HCT116 (cell line): ENCODE measurements around the gene HIVEP3. TPM values are rescaled to one million over a fixed set of nuclear protein-coding genes. Genes with fewer than 3 reads are reported as not detected.

Experiments
- ATAC-seq: fragments of 200-7000 bp; cut with Tn5 transposase; 2 replicates; pipeline ENCODE4 v1.9.1; 2020; ENCODE audit warnings: mild to moderate bottlenecking, moderate library complexity
- BruUV-seq: library from RNA; stranded (reverse); fragments of 400-500 nt; replicated peaks from 2 replicates; lab custom pipeline; 2021; lab: Mats Ljungman, UMichigan
- CTCF ChIA-PET: fragments of 300-600 bp; sonication (Branson Sonifier 250); formaldehyde crosslinking; loops from one replicate; lab custom pipeline; 2021; ENCODE audit warnings: antibody characterized with exemption; lab: Charles Lee
- POLR2A ChIA-PET: fragments of 300-600, 350-600 bp; sonication (Branson Sonifier 250); formaldehyde crosslinking; loops from one replicate; lab custom pipeline; 2021; ENCODE audit warnings: antibody characterized with exemption; lab: Charles Lee
- RAD21 ChIA-PET, 2 experiments: fragments of 300-600 bp; sonication (Branson Sonifier 250); formaldehyde crosslinking; loops; one replicate each; lab custom pipeline; 2023; ENCODE audit warnings: low total read pairs in 2 of 2; ENCODE audit not compliant: uncharacterized antibody in 2 of 2, unreplicated experiment in 2 of 2, low non-redundant PET in 1 of 2; lab: Charles Lee
- DNase-seq: peaks from one replicate; pipeline ENCODE4 v3.0.0-alpha.2; 2010; ENCODE audit warnings: low read depth, low spot score
- H2AFZ ChIP-seq: fragments of 200-600 bp; shearing (Covaris generic), sonication (generic); 2 replicates; pipeline ENCODE4 v1.6.1; 2017; ENCODE audit warnings: low read depth, mixed run types, mixed read lengths, antibody characterized with exemption, low read length; ENCODE audit not compliant: poor library complexity, severe bottlenecking
- H3K27ac ChIP-seq: 2 replicates; pipeline ENCODE4 v1.5.1; 2012; ENCODE audit warnings: low read depth, low read length
- H3K27me3 ChIP-seq: fragments of 200-600 bp; sonication (generic); 2 replicates; pipeline ENCODE4 v1.6.1; 2016; ENCODE audit warnings: mixed run types, low read length, mixed read lengths; ENCODE audit not compliant: insufficient read depth
- H3K36me3 ChIP-seq, 2 experiments: fragments of 200-500 bp in 1 of 2; fragments of 200-600 bp in 1 of 2; sonication (Bioruptor generic) in 1 of 2; sonication (generic) in 1 of 2; 2 replicates each; pipeline versions ENCODE4 v1.5.1 to v1.6.1; 2014 to 2016; ENCODE audit warnings: low read length in 2 of 2, inconsistent platforms in 1 of 2, mixed read lengths in 1 of 2, mixed run types in 1 of 2; ENCODE audit not compliant: insufficient read depth in 2 of 2, control insufficient read depth in 1 of 2
- H3K4me1 ChIP-seq, 2 experiments: fragments of 200-600 bp in 1 of 2; sonication (generic) in 1 of 2; 2 replicates each; pipeline versions ENCODE4 v1.5.1 to v1.6.1; 2012 to 2017; ENCODE audit warnings: low read length in 2 of 2, inconsistent platforms in 1 of 2, mild to moderate bottlenecking in 1 of 2, mixed read lengths in 1 of 2, mixed run types in 1 of 2, moderate library complexity in 1 of 2; ENCODE audit not compliant: insufficient read depth in 2 of 2, control insufficient read depth in 1 of 2
- H3K4me2 ChIP-seq: fragments of 200-600 bp; sonication (generic); 2 replicates; pipeline ENCODE4 v1.6.1; 2017; ENCODE audit warnings: mixed run types, low read length, mixed read lengths
- H3K4me3 ChIP-seq, 2 experiments: fragments of 200-600 bp in 1 of 2; sonication (generic) in 1 of 2; replicated peaks in 1 of 2; 2 replicates each; pipeline ENCODE4 v1.5.1; 2011 to 2016; ENCODE audit warnings: low read length in 2 of 2, control low read depth in 1 of 2, low read depth in 1 of 2, mild to moderate bottlenecking in 1 of 2, mixed read lengths in 1 of 2, mixed run types in 1 of 2
- H3K79me2 ChIP-seq: fragments of 200-600 bp; sonication (generic); 2 replicates; pipeline ENCODE4 v1.6.1; 2017; ENCODE audit warnings: mild to moderate bottlenecking, mixed run types, low read length, moderate library complexity, mixed read lengths; ENCODE audit not compliant: insufficient read depth
- H3K9ac ChIP-seq: fragments of 200-600 bp; sonication (generic); 2 replicates; pipeline ENCODE4 v1.6.1; 2016; ENCODE audit warnings: low read length, mixed read lengths
- H3K9me2 ChIP-seq: fragments of 200-600 bp; sonication (generic), shearing (Covaris generic); 2 replicates; pipeline ENCODE4 v1.6.1; 2017; ENCODE audit warnings: mixed run types, mild to moderate bottlenecking, moderate library complexity; ENCODE audit not compliant: insufficient read depth
- H3K9me3 ChIP-seq, 2 experiments: fragments of 200-500 bp in 1 of 2; fragments of 200-600 bp in 1 of 2; sonication (Bioruptor generic) in 1 of 2; sonication (generic) in 1 of 2; 2 replicates each; pipeline ENCODE4 v1.6.1; 2014 to 2017; ENCODE audit warnings: low read length in 2 of 2, mixed read lengths in 2 of 2, inconsistent platforms in 1 of 2, low read depth in 1 of 2, mild to moderate bottlenecking in 1 of 2, mixed run types in 1 of 2, moderate library complexity in 1 of 2; ENCODE audit not compliant: control insufficient read depth in 1 of 2, insufficient read depth in 1 of 2
- H4K20me1 ChIP-seq: fragments of 200-600 bp; sonication (generic), shearing (Covaris generic); 2 replicates; pipeline ENCODE4 v1.6.1; 2017; ENCODE audit warnings: mixed run types, mild to moderate bottlenecking, moderate library complexity; ENCODE audit not compliant: insufficient read depth
- CBX3 ChIP-seq: IDR thresholded peaks from 2 replicates; pipeline ENCODE4 v1.6.1; 2012; ENCODE audit warnings: low read depth
- CEBPB ChIP-seq: IDR thresholded peaks from 2 replicates; pipeline ENCODE4 v1.6.1; 2012; ENCODE audit warnings: low read depth
- ELF1 ChIP-seq: IDR thresholded peaks from 2 replicates; pipeline ENCODE4 v1.6.1; 2012; ENCODE audit warnings: low read depth, borderline replicate concordance
- FOSL1 ChIP-seq: IDR thresholded peaks from 2 replicates; pipeline ENCODE4 v1.6.1; 2012; ENCODE audit warnings: low read depth
- POLR2A ChIP-seq: IDR thresholded peaks from 2 replicates; pipeline ENCODE4 v1.7.0; 2011; ENCODE audit warnings: borderline replicate concordance; ENCODE audit not compliant: insufficient read depth, insufficient read length; ENCODE audit errors: extremely low read depth
- POLR2AphosphoS5 ChIP-seq: IDR thresholded peaks from 2 replicates; pipeline ENCODE4 v1.6.1; 2011; ENCODE audit warnings: mild to moderate bottlenecking, low read depth, low read length, moderate library complexity
- RAD21 ChIP-seq: IDR thresholded peaks from 2 replicates; pipeline ENCODE4 v1.6.1; 2012; ENCODE audit warnings: low read depth, mild to moderate bottlenecking
- SP1 ChIP-seq: IDR thresholded peaks from 2 replicates; pipeline ENCODE4 v1.6.1; 2012; ENCODE audit warnings: low read depth
- TCF7L2 ChIP-seq: IDR thresholded peaks from 2 replicates; pipeline ENCODE4 v1.7.0; 2011; ENCODE audit warnings: borderline replicate concordance, inconsistent platforms; ENCODE audit not compliant: insufficient read depth, insufficient read length; ENCODE audit errors: extremely low read depth
- YY1 ChIP-seq: IDR thresholded peaks from 2 replicates; pipeline ENCODE4 v1.6.1; 2011; ENCODE audit warnings: low read length, low read depth, moderate library complexity, mild to moderate bottlenecking; ENCODE audit not compliant: insufficient replicate concordance; ENCODE audit errors: extremely low read depth
- ZNF274 ChIP-seq: fragments of 200-500 bp; sonication (Bioruptor generic); IDR thresholded peaks from 2 replicates; pipeline ENCODE4 v1.6.1; 2014; ENCODE audit warnings: mild to moderate bottlenecking, low read depth, low read length, inconsistent platforms
- intact Hi-C: fragments of 100-400 bp; cut with micrococcal nuclease; formaldehyde crosslinking; loops from 2 replicates; pipeline ENCODE4 v1.10.0; 2022
- total RNA-seq: library from RNA; stranded (reverse); gene quantifications from one replicate; pipeline ENCODE4 v1.2.1, GENCODE V29; 2021; ENCODE audit not compliant: unreplicated experiment
- TF ChIP-seq, protein P1 (sequence below): IDR thresholded peaks from 2 replicates; pipeline ENCODE4 v1.6.1; 2012; ENCODE audit warnings: low read depth
- TF ChIP-seq, protein P2 (sequence below): IDR thresholded peaks from 2 replicates; pipeline ENCODE4 v1.6.1; 2012
- TF ChIP-seq, protein P3 (sequence below): IDR thresholded peaks from 2 replicates; pipeline ENCODE4 v1.6.1; 2012

Gene HIVEP3
- total RNA-seq, 1 experiment from 2014 or later: 7.1 TPM

DNA sequence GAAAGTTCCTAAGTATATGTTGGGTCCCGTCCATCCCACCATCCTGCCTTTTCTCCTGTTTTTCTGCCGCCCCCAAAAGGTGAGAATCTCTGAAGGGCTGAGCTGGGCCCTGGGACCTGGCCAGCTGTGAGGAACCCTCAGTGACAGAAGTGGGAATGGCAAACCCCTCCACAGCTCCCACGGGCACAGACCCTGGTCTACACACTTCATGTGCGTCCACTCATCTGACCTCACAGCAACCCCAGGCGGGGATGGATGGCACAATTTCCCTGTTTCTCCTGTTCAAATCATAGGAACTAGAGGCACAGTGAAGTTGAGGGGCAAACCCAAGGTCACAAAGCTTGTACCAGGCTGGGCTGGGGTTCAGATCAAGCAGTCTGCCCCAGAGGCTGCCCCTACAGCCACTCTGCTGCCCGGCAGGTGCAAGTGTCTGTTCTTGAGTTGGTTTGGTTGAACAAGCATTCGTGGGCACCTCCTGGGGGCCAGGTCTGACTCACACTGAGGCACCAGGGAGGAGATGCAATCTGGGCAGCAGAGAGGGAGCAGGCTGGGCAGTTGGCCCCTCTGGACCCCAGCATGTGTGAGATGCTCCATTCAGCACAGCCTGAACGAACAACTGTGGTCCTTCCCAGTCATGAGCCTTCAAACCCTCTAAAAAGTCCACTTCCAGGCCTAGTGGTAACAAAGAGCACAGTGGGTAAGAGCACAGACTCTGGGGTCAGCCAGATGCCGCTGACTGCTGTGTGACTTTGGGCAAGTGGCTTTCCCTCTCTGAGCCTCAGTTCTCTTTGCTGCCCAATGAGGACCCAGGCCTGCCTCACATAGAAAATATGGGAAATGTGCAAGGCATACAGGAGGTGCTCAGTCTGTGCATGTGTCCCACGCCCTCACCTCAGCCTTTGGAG is 438.3 kb downstream of the HIVEP3 start:
- H3K27ac ChIP-seq: no peak overlapping the region
- peaks cover 30 to 35% of the 10 kb centered on the region in 2 experiments for H3K4me1 ChIP-seq
- H3K36me3 ChIP-seq: no peaks in the 10 kb centered on the region
- TF ChIP-seq CBX3: no peak
- TF ChIP-seq CEBPB: no peak
- TF ChIP-seq POLR2AphosphoS5: no peak
- TF ChIP-seq SP1: no peak
- no peak for TF ChIP-seq POLR2A
- no peak for TF ChIP-seq TCF7L2
- TF ChIP-seq, protein P1, sequence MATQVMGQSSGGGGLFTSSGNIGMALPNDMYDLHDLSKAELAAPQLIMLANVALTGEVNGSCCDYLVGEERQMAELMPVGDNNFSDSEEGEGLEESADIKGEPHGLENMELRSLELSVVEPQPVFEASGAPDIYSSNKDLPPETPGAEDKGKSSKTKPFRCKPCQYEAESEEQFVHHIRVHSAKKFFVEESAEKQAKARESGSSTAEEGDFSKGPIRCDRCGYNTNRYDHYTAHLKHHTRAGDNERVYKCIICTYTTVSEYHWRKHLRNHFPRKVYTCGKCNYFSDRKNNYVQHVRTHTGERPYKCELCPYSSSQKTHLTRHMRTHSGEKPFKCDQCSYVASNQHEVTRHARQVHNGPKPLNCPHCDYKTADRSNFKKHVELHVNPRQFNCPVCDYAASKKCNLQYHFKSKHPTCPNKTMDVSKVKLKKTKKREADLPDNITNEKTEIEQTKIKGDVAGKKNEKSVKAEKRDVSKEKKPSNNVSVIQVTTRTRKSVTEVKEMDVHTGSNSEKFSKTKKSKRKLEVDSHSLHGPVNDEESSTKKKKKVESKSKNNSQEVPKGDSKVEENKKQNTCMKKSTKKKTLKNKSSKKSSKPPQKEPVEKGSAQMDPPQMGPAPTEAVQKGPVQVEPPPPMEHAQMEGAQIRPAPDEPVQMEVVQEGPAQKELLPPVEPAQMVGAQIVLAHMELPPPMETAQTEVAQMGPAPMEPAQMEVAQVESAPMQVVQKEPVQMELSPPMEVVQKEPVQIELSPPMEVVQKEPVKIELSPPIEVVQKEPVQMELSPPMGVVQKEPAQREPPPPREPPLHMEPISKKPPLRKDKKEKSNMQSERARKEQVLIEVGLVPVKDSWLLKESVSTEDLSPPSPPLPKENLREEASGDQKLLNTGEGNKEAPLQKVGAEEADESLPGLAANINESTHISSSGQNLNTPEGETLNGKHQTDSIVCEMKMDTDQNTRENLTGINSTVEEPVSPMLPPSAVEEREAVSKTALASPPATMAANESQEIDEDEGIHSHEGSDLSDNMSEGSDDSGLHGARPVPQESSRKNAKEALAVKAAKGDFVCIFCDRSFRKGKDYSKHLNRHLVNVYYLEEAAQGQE: no peak
- TF ChIP-seq RAD21: no peak
- TF ChIP-seq FOSL1: no peak
- TF ChIP-seq, protein P2, sequence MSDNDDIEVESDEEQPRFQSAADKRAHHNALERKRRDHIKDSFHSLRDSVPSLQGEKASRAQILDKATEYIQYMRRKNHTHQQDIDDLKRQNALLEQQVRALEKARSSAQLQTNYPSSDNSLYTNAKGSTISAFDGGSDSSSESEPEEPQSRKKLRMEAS: no peak
- TF ChIP-seq ZNF274: no peak
- TF ChIP-seq, protein P3, sequence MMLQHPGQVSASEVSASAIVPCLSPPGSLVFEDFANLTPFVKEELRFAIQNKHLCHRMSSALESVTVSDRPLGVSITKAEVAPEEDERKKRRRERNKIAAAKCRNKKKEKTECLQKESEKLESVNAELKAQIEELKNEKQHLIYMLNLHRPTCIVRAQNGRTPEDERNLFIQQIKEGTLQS: no peak
- TF ChIP-seq YY1: no peak
- TF ChIP-seq ELF1: no peak
- TF ChIP-seq, all 23 proteins: peak for 0
- Histone ChIP-seq H3K9ac (no peak overlapping the region), H3K9me3 (no peaks in the 10 kb centered on the region), H3K9me2 (no peaks in the 10 kb centered on the region), H3K27me3 (no peaks in the 10 kb centered on the region), H2AFZ (no peak overlapping the region), H3K79me2 (no peaks in the 10 kb centered on the region), H4K20me1 (no peaks in the 10 kb centered on the region), H3K4me3 (no peak overlapping the region), H3K4me2 (no peak overlapping the region)
- ATAC-seq (no peak), DNase-seq (no peak)
- ChIA-PET CTCF (interaction anchor here (1.2 to 3.9 kb wide), 3 partner anchors 11 to 13 kb away, joined by 3 to 15 read pairs (median 5); no protein-coding TSS in a partner anchor), RAD21 (no interaction called here), POLR2A (no interaction called here)
- intact Hi-C loops: no loop called here
- BruUV-seq: no TSS peak
